HL-60/S4 treated with retinoic acid at 250 ng/mL for 4 days and 3 days (cell line): Measurements from ENCODE around the gene TRIM15.

ENCODE experiments used
- in situ Hi-C: fragments of 300-500 bp; cut with MboI; formaldehyde crosslinking; loops from 2 replicates; pipeline ENCODE4 v1.7.0; 2022; ENCODE audit warnings: low sequenced_read_pairs

Gene TRIM15

GRCh38 chr6:30194797-30195690, 31.7 kb downstream of the TRIM15 start:
- in situ Hi-C loops = no loop called here

- in situ Hi-C loops = no loop called here
Measured at GRCh38 chr6:30195951-30196350, 32.6 kb downstream of the TRIM15 start.

- in situ Hi-C loops = no loop called here
Measured at GRCh38 chr6:30196376-30196775, 33.0 kb downstream of the TRIM15 start.

GRCh38 chr6:30198166-30199084, 35.1 kb downstream of the TRIM15 start:
- in situ Hi-C loops = no loop called here

GRCh38 chr6:30200551-30201281, 37.4 kb downstream of the TRIM15 start:
- in situ Hi-C loops = no loop called here

- in situ Hi-C loops = no loop called here
Measured at GRCh38 chr6:30202366-30202765, 39.0 kb downstream of the TRIM15 start.

GRCh38 chr6:30204116-30204515, 40.8 kb downstream of the TRIM15 start:
- in situ Hi-C loops = no loop called here

GRCh38 chr6:30206152-30206551, 42.8 kb downstream of the TRIM15 start:
- in situ Hi-C loops = no loop called here

GRCh38 chr6:30206799-30207618, 43.7 kb downstream of the TRIM15 start:
- in situ Hi-C loops = no loop called here

- in situ Hi-C loops = no loop called here
Measured at GRCh38 chr6:30207619-30208295, 44.4 kb downstream of the TRIM15 start.

- in situ Hi-C loops = no loop called here
Measured at GRCh38 chr6:30211306-30211705, 48.0 kb downstream of the TRIM15 start.

GRCh38 chr6:30211899-30212298, 48.6 kb downstream of the TRIM15 start:
- in situ Hi-C loops = no loop called here

GRCh38 chr6:30212865-30213666, 49.7 kb downstream of the TRIM15 start, which contains the start of gene TRIM26:
Gene TRIM26, minus strand, starts transcription at chr6:30213406. Its CDS starts 14,303 bp downstream, at chr6:30199103.
- in situ Hi-C loops = no loop called here

GRCh38 chr6:30213667-30213956, 50.3 kb downstream of the TRIM15 start:
- in situ Hi-C loops = no loop called here

GRCh38 chr6:30213957-30214656, 50.8 kb downstream of the TRIM15 start:
- in situ Hi-C loops = no loop called here

- in situ Hi-C loops = no loop called here
Measured at GRCh38 chr6:30214657-30214982, 51.3 kb downstream of the TRIM15 start.

- in situ Hi-C loops = no loop called here
Measured at GRCh38 chr6:30216096-30216495, 52.8 kb downstream of the TRIM15 start.

GRCh38 chr6:30219244-30219643, 55.9 kb downstream of the TRIM15 start:
- in situ Hi-C loops = no loop called here
